ENCODE measurements around the gene PLD5.

- TF ChIP-seq POLR2A (IDR thresholded peaks at IDR 0.05; ENCODE audit: low read depth, low read length) (no peak), TAF1 (IDR thresholded peaks at IDR 0.05; ENCODE audit: low read depth, low read length) (no peak)
Measured at GRCh38 chr1:242245255-242245654, 279.2 kb downstream of the PLD5 start.

Measured in GM12891 (cell line).